Smooth muscle cell (in vitro differentiated cells): ENCODE data around the gene CRYL1. TPM values are rescaled to one million over a fixed set of nuclear protein-coding genes. Genes with fewer than 3 reads are reported as not detected.

ENCODE experiments used
- DNase-seq: peaks from one replicate; lab custom pipeline; 2025; ENCODE audit not compliant: unreplicated experiment; lab: John Stamatoyannopoulos, UW
- H2AFZ ChIP-seq: fragments of 200-600 bp; sonication (generic); 2 replicates; pipeline ENCODE4 v1.6.0; 2016; ENCODE audit warnings: antibody characterized with exemption, low read depth, mild to moderate bottlenecking
- H3F3A ChIP-seq: fragments of 200-600 bp; sonication (generic); 2 replicates; pipeline ENCODE4 v1.6.0; 2017; ENCODE audit warnings: antibody characterized with exemption, low read depth
- H3K27ac ChIP-seq: fragments of 200-600 bp; sonication (generic); 2 replicates; pipeline ENCODE4 v1.5.1; 2016; ENCODE audit warnings: low read depth, mild to moderate bottlenecking
- H3K27me3 ChIP-seq: fragments of 200-600 bp; sonication (generic); 2 replicates; pipeline ENCODE4 v1.6.1; 2016; ENCODE audit warnings: low read depth, mild to moderate bottlenecking
- H3K36me3 ChIP-seq: fragments of 200-600 bp; sonication (generic); 2 replicates; pipeline ENCODE4 v1.5.1; 2016; ENCODE audit warnings: low read depth
- H3K4me1 ChIP-seq: fragments of 200-600 bp; sonication (generic); 2 replicates; pipeline ENCODE4 v1.5.1; 2016; ENCODE audit warnings: low read depth
- H3K4me2 ChIP-seq: fragments of 200-600 bp; sonication (generic); 2 replicates; pipeline ENCODE4 v1.6.0; 2016; ENCODE audit warnings: mild to moderate bottlenecking
- H3K4me3 ChIP-seq: fragments of 200-600 bp; sonication (generic); 2 replicates; pipeline ENCODE4 v1.5.1; 2016; ENCODE audit warnings: mild to moderate bottlenecking
- H3K79me2 ChIP-seq: fragments of 200-600 bp; sonication (generic); 2 replicates; pipeline ENCODE4 v1.6.0; 2016; ENCODE audit warnings: low read depth, mild to moderate bottlenecking
- H3K9ac ChIP-seq: fragments of 200-600 bp; sonication (generic); 2 replicates; pipeline ENCODE4 v1.6.0; 2016; ENCODE audit warnings: low read depth
- H3K9me3 ChIP-seq: fragments of 200-600 bp; sonication (generic); replicated peaks from 2 replicates; pipeline ENCODE4 v1.5.1; 2016; ENCODE audit warnings: low read depth
- H4K20me1 ChIP-seq: fragments of 200-600 bp; sonication (generic); 2 replicates; pipeline ENCODE4 v1.6.0; 2016; ENCODE audit warnings: low read depth
- WGBS: methylation state at CpG from one replicate; pipeline ENCODE4 v1.1.7; 2016; ENCODE audit warnings: low lambda C conversion rate; 5-methylcytosine and 5-hydroxymethylcytosine counted together
- polyA plus RNA-seq: library from polyadenylated mRNA; unstranded; fragments of >200 nt; fragmentation: Nextera tagmentation; extraction: Ambion mirVana; gene quantifications from 2 replicates; pipeline ENCODE4 v1.2.1, GENCODE V29; 2016
- total RNA-seq: library from RNA; depleted of rRNA; stranded (reverse); fragments of >200 nt; gene quantifications from 2 replicates; pipeline ENCODE4 v1.2.3, GENCODE V29; 2014
- TF ChIP-seq, protein P1 (sequence below): fragments of 200-600 bp; sonication (generic); IDR thresholded peaks from 2 replicates; pipeline ENCODE4 v1.5.1; 2017; ENCODE audit warnings: borderline replicate concordance, mild to moderate bottlenecking, antibody characterized with exemption; ENCODE audit not compliant: insufficient read depth, poor library complexity, severe bottlenecking

Gene CRYL1
- total and polyA plus RNA-seq, 2 experiments from 2014 or later, result 6.5 to 12.4 TPM

DNA sequence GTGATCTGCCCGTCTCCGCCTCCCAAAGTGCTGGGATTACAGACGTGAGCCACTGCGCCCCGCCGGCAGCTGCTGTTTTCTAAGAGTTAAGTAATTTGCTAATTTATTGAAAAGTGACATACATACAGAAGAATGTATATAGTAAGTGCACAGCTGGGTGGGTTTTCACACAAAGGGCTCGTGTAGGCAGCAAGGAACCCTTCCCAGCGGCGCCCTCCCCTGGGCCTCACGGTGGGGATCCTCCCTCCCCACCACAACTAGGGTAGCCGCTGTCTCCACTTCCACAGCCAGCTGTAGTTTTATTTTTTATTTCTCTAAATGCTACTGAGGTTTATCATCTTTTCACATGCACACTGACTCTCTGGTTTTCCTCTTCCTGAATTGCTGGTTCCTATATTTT is 64.9 kb downstream of the CRYL1 start:
- 74% methylated on average over 11 of the region's 11 CpGs for WGBS
- Histone ChIP-seq H3K4me3 (no peak overlapping the region), H3F3A (no peaks in the 10 kb centered on the region), H3K36me3 (no peaks in the 10 kb centered on the region), H3K9ac (no peak overlapping the region), H3K27ac (no peak overlapping the region), H2AFZ (no peak overlapping the region), H3K79me2 (no peaks in the 10 kb centered on the region), H4K20me1 (no peaks in the 10 kb centered on the region), H3K4me2 (peak overlapping the region; percentile 17), H3K27me3 (no peaks in the 10 kb centered on the region), H3K9me3 (no peaks in the 10 kb centered on the region), H3K4me1 (peaks cover 4% of the 10 kb centered on the region)
- TF ChIP-seq, protein P1, sequence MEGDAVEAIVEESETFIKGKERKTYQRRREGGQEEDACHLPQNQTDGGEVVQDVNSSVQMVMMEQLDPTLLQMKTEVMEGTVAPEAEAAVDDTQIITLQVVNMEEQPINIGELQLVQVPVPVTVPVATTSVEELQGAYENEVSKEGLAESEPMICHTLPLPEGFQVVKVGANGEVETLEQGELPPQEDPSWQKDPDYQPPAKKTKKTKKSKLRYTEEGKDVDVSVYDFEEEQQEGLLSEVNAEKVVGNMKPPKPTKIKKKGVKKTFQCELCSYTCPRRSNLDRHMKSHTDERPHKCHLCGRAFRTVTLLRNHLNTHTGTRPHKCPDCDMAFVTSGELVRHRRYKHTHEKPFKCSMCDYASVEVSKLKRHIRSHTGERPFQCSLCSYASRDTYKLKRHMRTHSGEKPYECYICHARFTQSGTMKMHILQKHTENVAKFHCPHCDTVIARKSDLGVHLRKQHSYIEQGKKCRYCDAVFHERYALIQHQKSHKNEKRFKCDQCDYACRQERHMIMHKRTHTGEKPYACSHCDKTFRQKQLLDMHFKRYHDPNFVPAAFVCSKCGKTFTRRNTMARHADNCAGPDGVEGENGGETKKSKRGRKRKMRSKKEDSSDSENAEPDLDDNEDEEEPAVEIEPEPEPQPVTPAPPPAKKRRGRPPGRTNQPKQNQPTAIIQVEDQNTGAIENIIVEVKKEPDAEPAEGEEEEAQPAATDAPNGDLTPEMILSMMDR, result no peak
- no peak for DNase-seq

DNA sequence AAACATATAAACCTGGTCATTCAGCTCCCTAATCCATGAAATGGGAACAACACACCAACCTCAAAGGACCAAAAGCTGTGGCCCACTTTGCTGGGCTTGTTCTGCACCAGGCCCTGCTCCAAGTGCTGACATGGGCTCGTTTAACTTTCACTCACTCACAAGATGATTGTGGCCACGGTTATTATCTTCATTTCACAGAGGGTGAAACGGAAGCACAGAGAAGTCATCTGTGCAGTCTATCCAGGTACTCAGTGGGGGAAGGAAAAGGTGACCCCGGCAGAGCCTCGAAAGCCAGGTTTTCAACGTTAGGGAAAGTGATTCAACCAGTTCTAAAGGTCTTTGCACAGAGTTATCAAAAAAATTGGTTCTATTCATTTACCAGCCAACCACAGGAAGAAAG is 68.0 kb downstream of the CRYL1 start:
- DNase-seq, result no peak
- H4K20me1 ChIP-seq, result no peaks in the 10 kb centered on the region
- H3K4me2 ChIP-seq, result no peak overlapping the region
- H3K27me3 ChIP-seq, result no peaks in the 10 kb centered on the region
- H3K9me3 ChIP-seq, result no peaks in the 10 kb centered on the region
- no peak overlapping the region for H3K9ac ChIP-seq
- no peaks in the 10 kb centered on the region for H3K36me3 ChIP-seq
- peaks cover 4% of the 10 kb centered on the region for H3K4me1 ChIP-seq
- 73% methylated on average over 6 of the region's 6 CpGs for WGBS
- no peak overlapping the region for H3K27ac ChIP-seq
- no peak overlapping the region for H2AFZ ChIP-seq
- H3F3A ChIP-seq, result no peaks in the 10 kb centered on the region
- H3K79me2 ChIP-seq, result no peaks in the 10 kb centered on the region
- TF ChIP-seq, protein P1, result no peak
- no peak overlapping the region for H3K4me3 ChIP-seq

DNA sequence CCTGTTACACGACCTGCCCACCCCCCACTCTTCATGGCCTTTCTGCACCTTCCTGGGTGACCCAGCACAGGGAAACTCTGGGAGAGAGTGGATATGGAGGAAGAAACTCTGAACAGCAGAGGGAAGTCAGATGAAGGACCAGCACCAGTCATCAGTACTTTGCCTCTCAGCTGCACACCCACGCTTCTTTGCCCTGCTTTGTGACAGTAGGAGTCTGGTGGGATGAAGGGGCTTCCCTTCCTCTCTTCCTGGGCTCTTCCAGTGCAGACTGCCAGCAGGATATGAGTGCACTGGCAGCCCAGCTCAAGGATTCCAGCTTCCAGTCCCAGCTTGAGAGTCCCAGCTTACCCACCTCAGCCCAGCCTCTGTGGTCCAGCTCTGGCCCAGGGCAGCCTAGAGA is 68.9 kb downstream of the CRYL1 start:
- TF ChIP-seq, protein P1, result no peak
- H3F3A ChIP-seq, result no peaks in the 10 kb centered on the region
- H3K9me3 ChIP-seq, result no peaks in the 10 kb centered on the region
- H3K79me2 ChIP-seq, result no peaks in the 10 kb centered on the region
- DNase-seq, result no peak
- H3K27me3 ChIP-seq, result no peaks in the 10 kb centered on the region
- no peak overlapping the region for H3K4me3 ChIP-seq
- 83% methylated on average over 2 of the region's 2 CpGs for WGBS
- H2AFZ ChIP-seq, result no peak overlapping the region
- no peaks in the 10 kb centered on the region for H4K20me1 ChIP-seq
- H3K36me3 ChIP-seq, result no peaks in the 10 kb centered on the region
- no peak overlapping the region for H3K4me2 ChIP-seq
- H3K4me1 ChIP-seq, result peaks cover 4% of the 10 kb centered on the region
- H3K27ac ChIP-seq, result no peak overlapping the region
- H3K9ac ChIP-seq, result no peak overlapping the region

DNA sequence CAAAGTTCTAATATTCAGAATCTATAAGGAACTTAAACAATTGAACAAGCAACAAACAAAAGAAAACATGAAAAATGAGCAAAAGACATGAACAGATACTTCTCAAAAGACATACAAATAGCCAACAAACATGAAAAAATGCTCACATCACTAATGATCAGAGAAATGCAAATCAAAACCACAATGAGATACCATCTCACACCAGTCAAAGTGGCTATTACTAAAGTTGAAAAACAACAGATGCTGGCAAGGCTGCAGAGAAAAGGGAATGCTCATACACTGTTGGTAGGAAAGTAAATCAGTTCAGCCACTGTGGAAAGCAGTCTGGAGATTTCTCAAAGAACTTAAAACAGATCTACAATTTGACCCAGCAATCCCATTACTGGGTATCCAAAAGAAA is 74.3 kb downstream of the CRYL1 start:
- Histone ChIP-seq H3K9ac (no peak overlapping the region), H3K79me2 (no peaks in the 10 kb centered on the region), H4K20me1 (no peaks in the 10 kb centered on the region), H3K9me3 (no peaks in the 10 kb centered on the region), H3K4me2 (no peak overlapping the region), H3F3A (no peaks in the 10 kb centered on the region), H3K4me1 (no peaks in the 10 kb centered on the region), H3K4me3 (no peak overlapping the region), H3K36me3 (no peaks in the 10 kb centered on the region), H3K27me3 (no peaks in the 10 kb centered on the region), H2AFZ (no peak overlapping the region), H3K27ac (no peak overlapping the region)
- TF ChIP-seq, protein P1, result no peak
- no peak for DNase-seq
